ENCODE measurements around the gene TCF21. TPM values are rescaled to one million over a fixed set of nuclear protein-coding genes. Genes with fewer than 3 reads are reported as not detected.

TCF21 gene
- total RNA-seq, 1 experiment from 2014 or later = not detected

GRCh38 chr6:133894795-133895358, 6.0 kb downstream of the TCF21 start:
- Histone ChIP-seq H3K27me3 (replicated peaks; ENCODE audit: insufficient read depth, low read depth, low read length, poor library complexity) (peaks cover 99% of the 10 kb centered on the region), H3K4me3 (ENCODE audit: low read depth, low read length, poor library complexity, severe bottlenecking) (no peak overlapping the region)
- CTCF ChIA-PET = interaction anchor here (0.5 kb wide), 1 partner anchor 1351 kb away, joined by 3 read pairs; no protein-coding TSS in a partner anchor

GRCh38 chr6:133895573-133896343, 6.8 kb downstream of the TCF21 start:
- POLR2A ChIA-PET (ENCODE audit: low non-redundant PET) = no interaction called here
- DNase-seq (ENCODE audit: low spot score) = no peak
- TF ChIP-seq CTCF (conservative IDR thresholded peaks at IDR 0.05; ENCODE audit: low read depth, low read length) (0 out of 2 replicates have a peak, but pooled peaks have one; percentile 15), EZH2 (IDR thresholded peaks at IDR 0.05; ENCODE audit: borderline replicate concordance, low read depth, low read length, poor library complexity, severe bottlenecking) (peak; percentile 98)

More at GRCh38 chr6:133894795-133895358, 6.0 kb downstream of the TCF21 start:
- no TSS peak for BruUV-seq (replicated peaks)
- TF ChIP-seq EZH2 (IDR thresholded peaks at IDR 0.05; ENCODE audit: borderline replicate concordance, low read depth, low read length, poor library complexity, severe bottlenecking) (no peak), CTCF (conservative IDR thresholded peaks at IDR 0.05; ENCODE audit: low read depth, low read length) (no peak)
- no peak for DNase-seq (ENCODE audit: low spot score)
- H3K9me3 ChIP-seq (ENCODE audit: low read depth, low read length, poor library complexity, severe bottlenecking) = no peaks in the 10 kb centered on the region
- H3K4me1 ChIP-seq (ENCODE audit: insufficient read depth, low read length, poor library complexity, severe bottlenecking) = no peaks in the 10 kb centered on the region
- no peak overlapping the region for H3K27ac ChIP-seq (ENCODE audit: low read depth, low read length, poor library complexity, severe bottlenecking)
- POLR2A ChIA-PET (ENCODE audit: low non-redundant PET) = no interaction called here
- intact Hi-C loops (cut with micrococcal nuclease; ENCODE audit: unreplicated experiment) = no loop called here
- H3K36me3 ChIP-seq (ENCODE audit: insufficient read depth, low read length, poor library complexity, severe bottlenecking) = no peaks in the 10 kb centered on the region

GRCh38 chr6:133896344-133896721, 7.4 kb downstream of the TCF21 start:
- intact Hi-C loops (cut with micrococcal nuclease; ENCODE audit: unreplicated experiment) = no loop called here
- Histone ChIP-seq H3K9me3 (ENCODE audit: low read depth, low read length, poor library complexity, severe bottlenecking) (no peaks in the 10 kb centered on the region), H3K27me3 (replicated peaks; ENCODE audit: insufficient read depth, low read depth, low read length, poor library complexity) (peaks cover 99% of the 10 kb centered on the region), H3K4me3 (ENCODE audit: low read depth, low read length, poor library complexity, severe bottlenecking) (no peak overlapping the region), H3K4me1 (ENCODE audit: insufficient read depth, low read length, poor library complexity, severe bottlenecking) (no peaks in the 10 kb centered on the region), H3K27ac (ENCODE audit: low read depth, low read length, poor library complexity, severe bottlenecking) (no peak overlapping the region), H3K36me3 (ENCODE audit: insufficient read depth, low read length, poor library complexity, severe bottlenecking) (no peaks in the 10 kb centered on the region)
- BruUV-seq (replicated peaks) = no TSS peak
- POLR2A ChIA-PET (ENCODE audit: low non-redundant PET) = no interaction called here
- no peak for DNase-seq (ENCODE audit: low spot score)
- TF ChIP-seq EZH2 (IDR thresholded peaks at IDR 0.05; ENCODE audit: borderline replicate concordance, low read depth, low read length, poor library complexity, severe bottlenecking) (peak; percentile 25), CTCF (conservative IDR thresholded peaks at IDR 0.05; ENCODE audit: low read depth, low read length) (no peak)
- CTCF ChIA-PET = no interaction called here

More at GRCh38 chr6:133895573-133896343, 6.8 kb downstream of the TCF21 start:
- Histone ChIP-seq H3K4me3 (ENCODE audit: low read depth, low read length, poor library complexity, severe bottlenecking) (no peak overlapping the region), H3K36me3 (ENCODE audit: insufficient read depth, low read length, poor library complexity, severe bottlenecking) (no peaks in the 10 kb centered on the region), H3K27me3 (replicated peaks; ENCODE audit: insufficient read depth, low read depth, low read length, poor library complexity) (peaks cover 99% of the 10 kb centered on the region), H3K4me1 (ENCODE audit: insufficient read depth, low read length, poor library complexity, severe bottlenecking) (no peaks in the 10 kb centered on the region), H3K9me3 (ENCODE audit: low read depth, low read length, poor library complexity, severe bottlenecking) (no peaks in the 10 kb centered on the region), H3K27ac (ENCODE audit: low read depth, low read length, poor library complexity, severe bottlenecking) (no peak overlapping the region)
- intact Hi-C loops (cut with micrococcal nuclease; ENCODE audit: unreplicated experiment) = no loop called here
- CTCF ChIA-PET = no interaction called here
- no TSS peak for BruUV-seq (replicated peaks)

All from A673 (cell line).